IMR-90 (cell line): ENCODE measurements around the gene PACSIN2. TPM values are rescaled to one million over a fixed set of nuclear protein-coding genes. Genes with fewer than 3 reads are reported as not detected.

ENCODE experiments used
- ATAC-seq: fragments of 200-7000 bp; cut with Tn5 transposase; 2 replicates; pipeline ENCODE4 v1.9.1; 2020; ENCODE audit warnings: low read depth, mild to moderate bottlenecking, moderate library complexity
- BruUV-seq: library from RNA; stranded (reverse); fragments of 400-500 nt; replicated peaks from 2 replicates; lab custom pipeline; 2021; lab: Mats Ljungman, UMichigan
- CTCF ChIA-PET: fragments of 300-600 bp; formaldehyde crosslinking; extraction: SDS; loops from one replicate; lab custom pipeline; 2021; ENCODE audit warnings: antibody characterized with exemption; lab: Yijun Ruan, JAX
- POLR2A ChIA-PET: fragments of 300-600 bp; sonication (Branson Sonifier 250); formaldehyde crosslinking; loops from one replicate; lab custom pipeline; 2022; ENCODE audit warnings: antibody characterized with exemption; ENCODE audit not compliant: unreplicated experiment; lab: Charles Lee
- DNase-seq: peaks from one replicate; pipeline ENCODE4 v3.0.0; 2013
- H2AFZ ChIP-seq: replicated peaks from 2 replicates; pipeline ENCODE3; 2013; ENCODE audit warnings: low read length, mild to moderate bottlenecking; ENCODE audit not compliant: poor library complexity
- H2AK5ac ChIP-seq: 2 replicates; pipeline ENCODE4 v1.6.1; 2013; ENCODE audit warnings: low read depth, low read length, inconsistent platforms
- H2AK9ac ChIP-seq: replicated peaks from 2 replicates; pipeline ENCODE3; 2013; ENCODE audit warnings: mild to moderate bottlenecking, low read depth, low read length, moderate library complexity; ENCODE audit not compliant: poor library complexity
- H2BK120ac ChIP-seq: 2 replicates; pipeline ENCODE4 v1.6.1; 2013; ENCODE audit warnings: low read depth, low read length, inconsistent platforms
- H2BK15ac ChIP-seq: 3 replicates; pipeline ENCODE4 v1.6.1; 2013; ENCODE audit warnings: low read depth, low read length, inconsistent platforms
- H2BK20ac ChIP-seq: 2 replicates; pipeline ENCODE4 v1.6.1; 2013; ENCODE audit warnings: low read depth, mild to moderate bottlenecking, inconsistent platforms, low read length, moderate library complexity
- H2BK5ac ChIP-seq: 2 replicates; pipeline ENCODE4 v1.6.1; 2013; ENCODE audit warnings: mild to moderate bottlenecking, low read depth, low read length, inconsistent platforms; ENCODE audit not compliant: poor library complexity, severe bottlenecking
- H3K14ac ChIP-seq: replicated peaks from 2 replicates; pipeline ENCODE4 v1.6.1; 2013; ENCODE audit warnings: low read depth, low read length, inconsistent platforms
- H3K18ac ChIP-seq: 2 replicates; pipeline ENCODE4 v1.6.1; 2013; ENCODE audit warnings: low read depth, low read length, control low read depth
- H3K23ac ChIP-seq: 2 replicates; pipeline ENCODE4 v1.6.1; 2013; ENCODE audit warnings: low read depth, low read length, inconsistent platforms
- H3K27ac ChIP-seq: 2 replicates; pipeline ENCODE4 v1.5.1; 2013; ENCODE audit warnings: mild to moderate bottlenecking, control low read depth, low read length; ENCODE audit not compliant: insufficient read depth
- H3K27me3 ChIP-seq: 2 replicates; pipeline ENCODE4 v1.6.1; 2013; ENCODE audit warnings: low read length; ENCODE audit not compliant: control insufficient read depth, insufficient read depth
- H3K36me3 ChIP-seq: 2 replicates; pipeline ENCODE4 v1.6.1; 2013; ENCODE audit warnings: low read length, mixed read lengths; ENCODE audit not compliant: control insufficient read depth, insufficient read depth
- H3K4ac ChIP-seq: 2 replicates; pipeline ENCODE4 v1.6.1; 2013; ENCODE audit warnings: low read depth, low read length, inconsistent platforms
- H3K4me1 ChIP-seq: 2 replicates; pipeline ENCODE4 v1.6.1; 2013; ENCODE audit warnings: low read length, mixed read lengths; ENCODE audit not compliant: control insufficient read depth, insufficient read depth
- H3K4me2 ChIP-seq: 2 replicates; pipeline ENCODE4 v1.6.1; 2013; ENCODE audit warnings: low read depth, mild to moderate bottlenecking, control low read depth, low read length, moderate library complexity
- H3K4me3 ChIP-seq: 2 replicates; pipeline ENCODE4 v1.5.1; 2013; ENCODE audit warnings: low read depth, mild to moderate bottlenecking, control low read depth, low read length, moderate library complexity; ENCODE audit not compliant: insufficient read depth
- H3K56ac ChIP-seq: 2 replicates; pipeline ENCODE4 v1.6.1; 2013; ENCODE audit warnings: low read length, inconsistent platforms; ENCODE audit not compliant: insufficient read depth; ENCODE audit errors: extremely low read depth
- H3K79me1 ChIP-seq, 2 experiments: 2 replicates each; pipeline ENCODE4 v1.6.1; 2013; ENCODE audit warnings: low read length in 2 of 2, inconsistent platforms in 1 of 2, low read depth in 1 of 2
- H3K9ac ChIP-seq: 2 replicates; pipeline ENCODE4 v1.6.1; 2013; ENCODE audit warnings: low read depth, low read length, control low read depth
- H3K9me1 ChIP-seq: 2 replicates; pipeline ENCODE4 v1.6.1; 2013; ENCODE audit warnings: low read length, inconsistent platforms; ENCODE audit not compliant: insufficient read depth
- H3K9me3 ChIP-seq: 2 replicates; pipeline ENCODE4 v1.6.1; 2013; ENCODE audit warnings: low read length; ENCODE audit not compliant: control insufficient read depth, insufficient read depth
- H4K20me1 ChIP-seq: 2 replicates; pipeline ENCODE4 v1.6.1; 2013; ENCODE audit warnings: low read length, inconsistent platforms; ENCODE audit not compliant: insufficient read depth
- H4K5ac ChIP-seq: 2 replicates; pipeline ENCODE4 v1.6.1; 2013; ENCODE audit warnings: mild to moderate bottlenecking, low read depth, low read length, control low read depth
- H4K8ac ChIP-seq, 2 experiments: 2 replicates each; pipeline ENCODE4 v1.6.1; 2013; ENCODE audit warnings: low read depth in 2 of 2, low read length in 2 of 2, control low read depth in 1 of 2, inconsistent platforms in 1 of 2
- H4K91ac ChIP-seq: 2 replicates; pipeline ENCODE4 v1.6.1; 2013; ENCODE audit warnings: low read depth, low read length, inconsistent platforms; ENCODE audit not compliant: insufficient read depth
- CHD1 ChIP-seq: IDR thresholded peaks from 2 replicates; pipeline ENCODE4 v1.6.1; 2012; ENCODE audit warnings: low read depth, low read length, improper control_type of control experiment
- ELK1 ChIP-seq: fragments of 150-350 bp; IDR thresholded peaks from 2 replicates; pipeline ENCODE4 v1.6.1; 2016; ENCODE audit warnings: low read depth, mild to moderate bottlenecking, low read length, moderate library complexity, borderline replicate concordance
- FOS ChIP-seq: fragments of 150-350 bp; IDR thresholded peaks from 2 replicates; pipeline ENCODE4 v1.6.1; 2016; ENCODE audit warnings: low read depth, low read length
- MAFK ChIP-seq: IDR thresholded peaks from 2 replicates; pipeline ENCODE4 v1.6.1; 2012; ENCODE audit warnings: low read depth, low read length, improper control_type of control experiment
- MAZ ChIP-seq: IDR thresholded peaks from 2 replicates; pipeline ENCODE4 v1.6.1; 2012; ENCODE audit warnings: low read depth, mild to moderate bottlenecking, low read length, improper control_type of control experiment, moderate library complexity, borderline replicate concordance
- MXI1 ChIP-seq: IDR thresholded peaks from 2 replicates; pipeline ENCODE4 v1.6.1; 2012; ENCODE audit warnings: low read depth, mild to moderate bottlenecking, low read length, moderate library complexity, borderline replicate concordance
- NFE2L2 ChIP-seq: fragments of 150-350 bp; IDR thresholded peaks from 2 replicates; pipeline ENCODE4 v1.6.1; 2016; ENCODE audit warnings: low read depth, mild to moderate bottlenecking, low read length
- POLR2A ChIP-seq: IDR thresholded peaks from 2 replicates; pipeline ENCODE4 v1.6.1; 2012; ENCODE audit warnings: mild to moderate bottlenecking, low read depth, low read length
- RCOR1 ChIP-seq: IDR thresholded peaks from 2 replicates; pipeline ENCODE4 v1.6.1; 2012; ENCODE audit warnings: mild to moderate bottlenecking, low read length, improper control_type of control experiment; ENCODE audit not compliant: insufficient replicate concordance
- RFX5 ChIP-seq: IDR thresholded peaks from 2 replicates; pipeline ENCODE4 v1.8.0; 2012; ENCODE audit warnings: low read depth, mild to moderate bottlenecking, low read length, moderate library complexity
- SMC3 ChIP-seq: fragments of 150-350 bp; IDR thresholded peaks from 2 replicates; pipeline ENCODE4 v1.6.1; 2016; ENCODE audit warnings: low read depth, mild to moderate bottlenecking, antibody characterized with exemption, low read length, moderate library complexity
- WGBS, 2 experiments: methylation state at CpG; one replicate each; pipeline versions ENCODE4 v1.1.5 to v1.1.7; 2013; ENCODE audit warnings: missing lambda C conversion rate in 2 of 2; ENCODE audit not compliant: insufficient read length in 1 of 2; ENCODE audit errors: extremely low coverage in 2 of 2; 5-methylcytosine and 5-hydroxymethylcytosine counted together
- dilution Hi-C: fragments of 300-500 bp; cut with HindIII; formaldehyde crosslinking; loops from one replicate; pipeline ENCODE4 v1.14.3; 2018; ENCODE audit warnings: low sequenced_read_pairs; ENCODE audit not compliant: unreplicated experiment
- in situ Hi-C: fragments of 300-500 bp; cut with MboI; formaldehyde crosslinking; loops from 3 replicates; pipeline ENCODE4 v1.14.3; 2019; ENCODE audit warnings: low sequenced_read_pairs, inconsistent platforms, mixed read lengths
- intact Hi-C: fragments of 100-400 bp; cut with micrococcal nuclease; formaldehyde crosslinking; loops from 2 replicates; pipeline ENCODE4 v1.10.0; 2022
- polyA plus RNA-seq, 3 experiments: library from polyadenylated mRNA; depleted of rRNA; stranded (reverse); fragments of >200 nt; gene quantifications; 2 replicates each; pipeline ENCODE4 v1.2.3, GENCODE V29; 2012; ENCODE audit warnings: low replicate concordance in 1 of 3
- total RNA-seq: library from RNA; depleted of rRNA; stranded (reverse); fragments of >200 nt; gene quantifications from 2 replicates; pipeline ENCODE4 v1.2.3, GENCODE V29; 2012
- TF ChIP-seq, protein P1 (sequence below): conservative IDR thresholded peaks from 2 replicates; pipeline ENCODE4 v1.5.1; 2012; ENCODE audit warnings: mild to moderate bottlenecking, low read depth, low read length, improper control_type of control experiment

The PACSIN2 gene
- total and polyA plus RNA-seq, 2 of the 4 experiments (the other 2 are of a cell fraction): 85.0 to 118 TPM

DNA sequence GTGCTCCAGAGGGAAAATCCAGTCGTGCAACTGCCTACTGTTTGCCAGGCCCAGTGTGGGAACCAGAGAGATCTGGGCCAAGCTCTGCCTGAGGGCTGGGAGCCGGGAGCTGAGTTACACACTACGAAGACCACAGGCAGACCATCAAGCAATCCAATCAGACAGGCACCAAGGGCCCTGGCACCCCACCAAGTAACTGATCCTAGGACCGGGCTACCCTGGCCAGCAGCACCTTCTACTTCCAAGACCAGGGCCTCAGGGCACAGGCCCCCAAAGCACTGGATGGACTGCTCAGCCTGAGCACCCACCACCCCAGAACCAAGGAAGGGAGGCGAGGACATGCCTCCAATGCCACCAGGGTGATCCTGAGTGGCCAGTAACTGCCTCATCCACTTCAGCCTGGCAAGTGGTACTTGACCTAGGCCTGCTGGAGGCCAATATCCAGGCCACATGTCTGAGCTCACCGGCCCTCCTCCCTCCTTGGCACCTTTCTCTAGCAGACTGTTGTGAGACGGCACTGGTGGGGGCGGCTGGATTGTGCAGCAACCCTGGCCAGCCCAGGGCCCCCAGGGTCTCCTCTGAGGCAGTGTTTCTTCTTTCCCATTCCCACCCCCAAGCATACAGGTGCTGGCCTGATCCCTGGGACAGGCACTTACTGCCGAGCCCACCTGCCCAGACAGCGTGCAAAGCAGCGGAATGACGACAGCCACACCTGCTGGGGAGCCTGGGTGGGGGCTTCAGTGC is 137.2 kb downstream of the PACSIN2 start (continued):
- TF ChIP-seq SMC3: no peak

GRCh38 chr22:42877158-42877557 is 137.8 kb downstream of the PACSIN2 start:
- Histone ChIP-seq H2BK5ac (no peak overlapping the region), H3K23ac (no peak overlapping the region), H3K79me1 (peaks cover 11 to 16% of the 10 kb centered on the region in 2 experiments), H2BK20ac (no peak overlapping the region), H2AFZ (no peak overlapping the region), H3K27me3 (no peaks in the 10 kb centered on the region), H4K8ac (no peak overlapping the region), H3K14ac (no peak overlapping the region), H2BK120ac (no peak overlapping the region), H3K9me1 (0 out of 2 replicates have a peak, but pooled peaks cover 2% of the 10 kb centered on the region), H3K36me3 (peaks cover 77% of the 10 kb centered on the region), H2BK15ac (no peak overlapping the region), H3K9ac (no peak overlapping the region), H2AK9ac (no peak overlapping the region), H3K4me3 (no peak overlapping the region), H4K5ac (no peak overlapping the region), H3K56ac (no peak overlapping the region), H3K18ac (no peak overlapping the region), H3K4me2 (no peak overlapping the region), H4K20me1 (peaks cover 7% of the 10 kb centered on the region; the same call in 1 of the 2 replicates), H3K9me3 (no peaks in the 10 kb centered on the region), H3K4me1 (no peaks in the 10 kb centered on the region), H4K91ac (no peak overlapping the region), H2AK5ac (no peak overlapping the region), H3K4ac (no peak overlapping the region), H3K27ac (no peak overlapping the region)
- TF ChIP-seq FOS (no peak), CHD1 (no peak), MXI1 (no peak), RCOR1 (no peak), POLR2A (no peak), ELK1 (no peak), MAZ (no peak), MAFK (no peak), NFE2L2 (no peak), RFX5 (no peak)
- TF ChIP-seq, protein P1, sequence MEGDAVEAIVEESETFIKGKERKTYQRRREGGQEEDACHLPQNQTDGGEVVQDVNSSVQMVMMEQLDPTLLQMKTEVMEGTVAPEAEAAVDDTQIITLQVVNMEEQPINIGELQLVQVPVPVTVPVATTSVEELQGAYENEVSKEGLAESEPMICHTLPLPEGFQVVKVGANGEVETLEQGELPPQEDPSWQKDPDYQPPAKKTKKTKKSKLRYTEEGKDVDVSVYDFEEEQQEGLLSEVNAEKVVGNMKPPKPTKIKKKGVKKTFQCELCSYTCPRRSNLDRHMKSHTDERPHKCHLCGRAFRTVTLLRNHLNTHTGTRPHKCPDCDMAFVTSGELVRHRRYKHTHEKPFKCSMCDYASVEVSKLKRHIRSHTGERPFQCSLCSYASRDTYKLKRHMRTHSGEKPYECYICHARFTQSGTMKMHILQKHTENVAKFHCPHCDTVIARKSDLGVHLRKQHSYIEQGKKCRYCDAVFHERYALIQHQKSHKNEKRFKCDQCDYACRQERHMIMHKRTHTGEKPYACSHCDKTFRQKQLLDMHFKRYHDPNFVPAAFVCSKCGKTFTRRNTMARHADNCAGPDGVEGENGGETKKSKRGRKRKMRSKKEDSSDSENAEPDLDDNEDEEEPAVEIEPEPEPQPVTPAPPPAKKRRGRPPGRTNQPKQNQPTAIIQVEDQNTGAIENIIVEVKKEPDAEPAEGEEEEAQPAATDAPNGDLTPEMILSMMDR: no peak
- 86% methylated on average over 1 of the region's 8 CpGs; no CpG with 5 or more reads in 1 of the 2 experiments for WGBS, 2 experiments
- no peak for ATAC-seq
- ChIA-PET CTCF (interaction anchor here (1.2 kb wide), 1 partner anchor 10 kb away, joined by 3 read pairs; no protein-coding TSS in a partner anchor), POLR2A (no interaction called here)
- intact Hi-C loops: no loop called here
- in situ Hi-C loops: no loop called here
- dilution Hi-C loops: no loop called here
- no TSS peak for BruUV-seq
- no peak for DNase-seq
